ENCODE measurements around the gene COG4.

GRCh38 chr16:70455910-70456309, 67.4 kb downstream of the COG4 start:
- TF ChIP-seq POLR2A (IDR thresholded peaks at IDR 0.05; ENCODE audit: low read depth, low read length) (no peak), POLR2AphosphoS5 (IDR thresholded peaks at IDR 0.05; ENCODE audit: low read depth, low read length) (no peak), TAF1 (IDR thresholded peaks at IDR 0.05; ENCODE audit: borderline replicate concordance, low read depth, low read length) (no peak)
